Liver (tissue), 9 donors: ENCODE data around the gene PRPH. TPM values are rescaled to one million over a fixed set of nuclear protein-coding genes. Genes with fewer than 3 reads are reported as not detected.

ENCODE experiments used
- DNase-seq: peaks from one replicate; pipeline ENCODE4 v3.0.0-alpha.2; 2017; ENCODE audit warnings: low spot score
- H3K27ac ChIP-seq, 2 donors: one replicate each; pipeline ENCODE4 v1.7.0; 2013; ENCODE audit warnings: inconsistent platforms in 2 of 2, low read length in 2 of 2, control low read depth in 1 of 2, low read depth in 1 of 2, mild to moderate bottlenecking in 1 of 2
- H3K27me3 ChIP-seq, 4 donors: one replicate each; pipeline versions ENCODE4 v1.6.1 to v1.7.0; 2013; ENCODE audit warnings: low read length in 3 of 4, inconsistent platforms in 1 of 4, mild to moderate bottlenecking in 1 of 4, moderate library complexity in 1 of 4; ENCODE audit not compliant: control insufficient read depth in 4 of 4, insufficient read depth in 4 of 4
- H3K36me3 ChIP-seq, 4 donors: one replicate each; pipeline versions ENCODE4 v1.6.1 to v1.7.0; 2013; ENCODE audit warnings: low read length in 3 of 4, mild to moderate bottlenecking in 3 of 4, low read depth in 1 of 4, moderate library complexity in 1 of 4; ENCODE audit not compliant: control insufficient read depth in 4 of 4, insufficient read depth in 3 of 4
- H3K4me1 ChIP-seq, 4 donors: one replicate each; pipeline versions ENCODE4 v1.6.1 to v1.7.0; 2013; ENCODE audit warnings: low read length in 3 of 4, mild to moderate bottlenecking in 3 of 4, moderate library complexity in 1 of 4; ENCODE audit not compliant: control insufficient read depth in 4 of 4, insufficient read depth in 4 of 4
- H3K4me3 ChIP-seq, 3 donors: one replicate each; pipeline versions ENCODE4 v1.6.1 to v1.7.0; 2013; ENCODE audit warnings: low read length in 3 of 3, control low read depth in 1 of 3, low read depth in 1 of 3, mild to moderate bottlenecking in 1 of 3
- H3K9ac ChIP-seq, 2 donors: one replicate each; pipeline ENCODE4 v1.7.0; 2013; ENCODE audit warnings: low read length in 2 of 2, mild to moderate bottlenecking in 2 of 2, moderate library complexity in 2 of 2, control low read depth in 1 of 2, low read depth in 1 of 2
- H3K9me3 ChIP-seq, 4 donors: one replicate each; pipeline versions ENCODE4 v1.6.1 to v1.7.0; 2013; ENCODE audit warnings: low read length in 3 of 4; ENCODE audit not compliant: control insufficient read depth in 4 of 4
- ATF3 ChIP-seq: IDR thresholded peaks from 2 replicates; pipeline ENCODE4 v1.6.1; 2016; ENCODE audit warnings: antibody characterized with exemption
- CTCF ChIP-seq: fragments of 150-350 bp; IDR thresholded peaks from 2 replicates; pipeline ENCODE4 v1.5.1; 2017; ENCODE audit warnings: improper control_type of control experiment, low read depth, low read length; ENCODE audit not compliant: missing input control
- EGR1 ChIP-seq, 2 donors: IDR thresholded peaks; 2 replicates each; pipeline ENCODE4 v1.6.1; 2016 to 2018; ENCODE audit warnings: antibody characterized with exemption in 2 of 2, low read depth in 2 of 2
- FOXA1 ChIP-seq: IDR thresholded peaks from 2 replicates; pipeline ENCODE4 v1.6.1; 2016; ENCODE audit warnings: antibody characterized with exemption
- FOXA2 ChIP-seq: IDR thresholded peaks from 2 replicates; pipeline ENCODE4 v1.6.1; 2016; ENCODE audit warnings: antibody characterized with exemption
- GABPA ChIP-seq, 2 donors: IDR thresholded peaks in 1 of 2; conservative IDR thresholded peaks in 1 of 2; 2 replicates each; pipeline ENCODE4 v1.6.1; 2016; ENCODE audit warnings: antibody characterized with exemption in 2 of 2, mild to moderate bottlenecking in 1 of 2, moderate library complexity in 1 of 2
- HNF4A ChIP-seq, 2 donors: conservative IDR thresholded peaks; 2 replicates each; pipeline ENCODE4 v1.6.1; 2016; ENCODE audit warnings: antibody characterized with exemption in 2 of 2, mild to moderate bottlenecking in 2 of 2
- HNF4G ChIP-seq: IDR thresholded peaks from 2 replicates; pipeline ENCODE4 v1.6.1; 2016; ENCODE audit warnings: antibody characterized with exemption
- JUND ChIP-seq, 2 donors: IDR thresholded peaks; 2 replicates each; pipeline ENCODE4 v1.6.1; 2016; ENCODE audit warnings: antibody characterized with exemption in 2 of 2
- MAX ChIP-seq: IDR thresholded peaks from 2 replicates; pipeline ENCODE4 v1.6.1; 2016; ENCODE audit warnings: antibody characterized with exemption
- RAD21 ChIP-seq, 2 donors: IDR thresholded peaks; 2 replicates each; pipeline ENCODE4 v1.6.1; 2016; ENCODE audit warnings: antibody characterized with exemption in 2 of 2, mild to moderate bottlenecking in 2 of 2
- REST ChIP-seq: IDR thresholded peaks from 2 replicates; pipeline ENCODE4 v1.6.1; 2016; ENCODE audit warnings: antibody characterized with exemption, mild to moderate bottlenecking
- RXRA ChIP-seq, 2 donors: IDR thresholded peaks; 2 replicates each; pipeline ENCODE4 v1.6.1; 2017 to 2018; ENCODE audit warnings: antibody characterized with exemption in 2 of 2, mild to moderate bottlenecking in 1 of 2
- SP1 ChIP-seq: IDR thresholded peaks from 2 replicates; pipeline ENCODE4 v1.6.1; 2018; ENCODE audit warnings: antibody characterized with exemption, mild to moderate bottlenecking
- TAF1 ChIP-seq: conservative IDR thresholded peaks from 2 replicates; pipeline ENCODE4 v1.6.1; 2016; ENCODE audit warnings: antibody characterized with exemption, mild to moderate bottlenecking
- YY1 ChIP-seq: IDR thresholded peaks from 2 replicates; pipeline ENCODE4 v1.6.1; 2016; ENCODE audit warnings: antibody characterized with exemption, mild to moderate bottlenecking
- ZBTB33 ChIP-seq: IDR thresholded peaks from 2 replicates; pipeline ENCODE4 v1.6.1; 2016; ENCODE audit warnings: antibody characterized with exemption
- WGBS: extraction: QIAGEN DNeasy Blood & Tissue Kit; methylation state at CpG from one replicate; pipeline ENCODE4 v1.1.7; 2013; 5-methylcytosine and 5-hydroxymethylcytosine counted together
- polyA plus RNA-seq, 2 donors: library from polyadenylated mRNA; stranded (reverse) in 1 of 2; unstranded in 1 of 2; fragments of 200-250 nt in 1 of 2; fragments of >200 nt in 1 of 2; fragmentation: Nextera tagmentation in 1 of 2; extraction: Ambion mirVana in 1 of 2; gene quantifications; one replicate each; pipeline versions ENCODE4 v1.2.1 to v1.2.3, GENCODE V29; 2013 to 2015
- total RNA-seq, 2 donors: library from RNA; depleted of rRNA; stranded (reverse); fragments of >200 nt; gene quantifications; one replicate each; pipeline ENCODE4 v1.2.3, GENCODE V29; 2014
- donor health status: healthy.
- donor health status: healthy.
- donor health status: healthy.
- donor health status: healthy.
- donor health status: healthy.

PRPH gene
- total and polyA plus RNA-seq, 4 donors = 0.05 TPM; not detected in 3

GRCh38 chr12:49304161-49304560, 9.2 kb downstream of the PRPH start:
- TF ChIP-seq MAX = no peak
- TF ChIP-seq ATF3 = no peak
- TF ChIP-seq TAF1 = no peak
- TF ChIP-seq FOXA1 = no peak
- TF ChIP-seq FOXA2 = no peak
- no peak for TF ChIP-seq REST
- no peak for TF ChIP-seq GABPA (IDR thresholded peaks at IDR 0.05 in 1 of 2, conservative IDR thresholded peaks at IDR 0.05 in 1 of 2)
- TF ChIP-seq SP1 = no peak
- no peak for TF ChIP-seq JUND (IDR thresholded peaks at IDR 0.05)
- no peak for TF ChIP-seq RXRA (IDR thresholded peaks at IDR 0.05)
- TF ChIP-seq CTCF = no peak
- TF ChIP-seq RAD21 (IDR thresholded peaks at IDR 0.05) = no peak
- TF ChIP-seq YY1 = no peak
- no peak for TF ChIP-seq EGR1 (IDR thresholded peaks at IDR 0.05; ENCODE audit: low read depth in 2 of 2)
- TF ChIP-seq HNF4G = no peak
- DNase-seq = no peak
- H3K9me3 ChIP-seq = no peaks in the 10 kb centered on the region
- H3K9ac ChIP-seq = no peak overlapping the region
- no peaks in the 10 kb centered on the region for H3K4me1 ChIP-seq
- H3K27me3 ChIP-seq = peaks cover 0 to 3% (median 0%) of the 10 kb centered on the region in 4 donors
- H3K27ac ChIP-seq = no peak overlapping the region
- no peaks in the 10 kb centered on the region for H3K36me3 ChIP-seq
- H3K4me3 ChIP-seq = no peak overlapping the region
- 78% methylated on average over 2 of the region's 2 CpGs for WGBS

- H3K4me1 ChIP-seq = no peaks in the 10 kb centered on the region
- H3K36me3 ChIP-seq = no peaks in the 10 kb centered on the region
- H3K4me3 ChIP-seq = no peak overlapping the region
- H3K9me3 ChIP-seq = no peaks in the 10 kb centered on the region
- H3K27ac ChIP-seq = no peak overlapping the region
- no peak for DNase-seq
- no peak overlapping the region for H3K9ac ChIP-seq
- 62% methylated on average over 6 of the region's 6 CpGs for WGBS
- H3K27me3 ChIP-seq = peaks cover 0 to 3% (median 0%) of the 10 kb centered on the region in 4 donors
- no peak for TF ChIP-seq CTCF
- no peak for TF ChIP-seq HNF4G
- TF ChIP-seq SP1 = no peak
- no peak for TF ChIP-seq ATF3
- TF ChIP-seq RXRA (IDR thresholded peaks at IDR 0.05) = no peak
- no peak for TF ChIP-seq ZBTB33
- no peak for TF ChIP-seq HNF4A (conservative IDR thresholded peaks at IDR 0.05)
- TF ChIP-seq REST = no peak
These were observed 11.0 kb downstream of the PRPH start for GRCh38 chr12:49305762-49306510.
